Measurements from ENCODE around the gene PANK1. TPM values are rescaled to one million over a fixed set of nuclear protein-coding genes. Genes with fewer than 3 reads are reported as not detected.

The PANK1 gene
- total RNA-seq, 1 experiment from 2014 or later: 8.1 TPM

DNA sequence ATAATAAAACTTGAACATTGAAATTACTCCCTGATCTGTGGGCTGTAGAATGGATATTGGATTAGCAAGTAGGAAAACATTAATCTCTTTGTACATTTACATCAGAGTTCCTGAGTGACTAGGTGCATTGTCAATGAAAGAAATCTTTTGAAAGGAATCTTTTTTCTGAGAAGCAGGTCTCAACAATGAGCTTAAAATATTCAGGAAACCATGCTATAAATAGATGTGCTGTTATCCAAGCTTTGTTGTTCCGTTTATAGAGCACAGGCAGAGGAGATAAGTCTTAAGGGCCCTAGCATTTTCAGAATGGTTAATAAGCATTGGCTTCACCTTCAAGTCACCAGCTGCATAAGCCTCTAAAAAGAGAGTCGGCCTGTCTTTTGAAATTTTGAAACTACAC is 68.3 kb downstream of the PANK1 start:
- ChIA-PET CTCF (no interaction called here), POLR2A (ENCODE audit: unreplicated experiment) (no interaction called here)
- Histone ChIP-seq H3K79me2 (ENCODE audit: low read depth) (no peaks in the 10 kb centered on the region), H3K27ac (no peak overlapping the region), H2AFZ (no peak overlapping the region), H3K4me1 (replicated peaks; ENCODE audit: insufficient read depth) (peaks cover 7% of the 10 kb centered on the region), H3K27me3 (ENCODE audit: insufficient read depth, low read depth) (no peaks in the 10 kb centered on the region), H3K4me2 (no peak overlapping the region), H3K36me3 (ENCODE audit: low read depth) (no peaks in the 10 kb centered on the region), H3K4me3 (no peak overlapping the region), H4K20me1 (ENCODE audit: insufficient read depth) (no peaks in the 10 kb centered on the region), H3F3A (ENCODE audit: insufficient read depth, low read depth) (no peaks in the 10 kb centered on the region), H3K9me2 (ENCODE audit: insufficient read depth) (no peaks in the 10 kb centered on the region), H3K9me3 (ENCODE audit: insufficient read depth, low read depth) (no peaks in the 10 kb centered on the region; the same call in 1 of the 2 replicates)
- no peak for TF ChIP-seq EZH2 (IDR thresholded peaks at IDR 0.05; ENCODE audit: low read depth)
- TF ChIP-seq, protein P1, sequence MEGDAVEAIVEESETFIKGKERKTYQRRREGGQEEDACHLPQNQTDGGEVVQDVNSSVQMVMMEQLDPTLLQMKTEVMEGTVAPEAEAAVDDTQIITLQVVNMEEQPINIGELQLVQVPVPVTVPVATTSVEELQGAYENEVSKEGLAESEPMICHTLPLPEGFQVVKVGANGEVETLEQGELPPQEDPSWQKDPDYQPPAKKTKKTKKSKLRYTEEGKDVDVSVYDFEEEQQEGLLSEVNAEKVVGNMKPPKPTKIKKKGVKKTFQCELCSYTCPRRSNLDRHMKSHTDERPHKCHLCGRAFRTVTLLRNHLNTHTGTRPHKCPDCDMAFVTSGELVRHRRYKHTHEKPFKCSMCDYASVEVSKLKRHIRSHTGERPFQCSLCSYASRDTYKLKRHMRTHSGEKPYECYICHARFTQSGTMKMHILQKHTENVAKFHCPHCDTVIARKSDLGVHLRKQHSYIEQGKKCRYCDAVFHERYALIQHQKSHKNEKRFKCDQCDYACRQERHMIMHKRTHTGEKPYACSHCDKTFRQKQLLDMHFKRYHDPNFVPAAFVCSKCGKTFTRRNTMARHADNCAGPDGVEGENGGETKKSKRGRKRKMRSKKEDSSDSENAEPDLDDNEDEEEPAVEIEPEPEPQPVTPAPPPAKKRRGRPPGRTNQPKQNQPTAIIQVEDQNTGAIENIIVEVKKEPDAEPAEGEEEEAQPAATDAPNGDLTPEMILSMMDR (conservative IDR thresholded peaks at IDR 0.05): no peak
- BruUV-seq (replicated peaks): no TSS peak
- DNase-seq: no peak
- intact Hi-C loops (cut with micrococcal nuclease; ENCODE audit: unreplicated experiment): no loop called here

DNA sequence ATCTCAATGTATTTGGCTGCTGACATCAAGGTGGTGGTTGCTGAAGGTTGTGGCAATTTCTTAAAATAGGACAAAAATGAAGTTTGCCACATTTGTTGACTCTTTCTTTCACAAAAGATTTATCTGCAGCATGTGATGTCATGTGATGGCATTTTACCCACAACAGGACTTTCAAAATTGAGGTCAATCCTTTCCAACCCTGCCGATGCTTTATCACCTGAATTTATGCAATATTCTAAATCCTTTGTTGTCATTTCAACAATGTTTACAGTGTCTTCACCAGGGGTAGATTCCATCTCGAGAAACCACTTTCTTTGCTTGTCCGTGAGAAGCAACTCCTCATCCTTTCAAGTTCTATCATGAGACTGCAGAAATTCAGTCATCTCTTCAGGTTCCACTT is 69.0 kb downstream of the PANK1 start:
- intact Hi-C loops (cut with micrococcal nuclease; ENCODE audit: unreplicated experiment): no loop called here
- Histone ChIP-seq H3K9me3 (ENCODE audit: insufficient read depth, low read depth) (no peaks in the 10 kb centered on the region; the same call in 1 of the 2 replicates), H2AFZ (no peak overlapping the region), H3K4me2 (no peak overlapping the region), H4K20me1 (ENCODE audit: insufficient read depth) (no peaks in the 10 kb centered on the region), H3K36me3 (ENCODE audit: low read depth) (no peaks in the 10 kb centered on the region), H3K4me1 (replicated peaks; ENCODE audit: insufficient read depth) (peaks cover 7% of the 10 kb centered on the region), H3K9me2 (ENCODE audit: insufficient read depth) (no peaks in the 10 kb centered on the region), H3K79me2 (ENCODE audit: low read depth) (no peaks in the 10 kb centered on the region), H3F3A (ENCODE audit: insufficient read depth, low read depth) (no peaks in the 10 kb centered on the region), H3K4me3 (no peak overlapping the region), H3K27me3 (ENCODE audit: insufficient read depth, low read depth) (no peaks in the 10 kb centered on the region), H3K27ac (no peak overlapping the region)
- DNase-seq: no peak
- BruUV-seq (replicated peaks): no TSS peak
- ChIA-PET CTCF (no interaction called here), POLR2A (ENCODE audit: unreplicated experiment) (no interaction called here)
- TF ChIP-seq EZH2 (IDR thresholded peaks at IDR 0.05; ENCODE audit: low read depth): no peak
- TF ChIP-seq, protein P1 (conservative IDR thresholded peaks at IDR 0.05): no peak

DNA sequence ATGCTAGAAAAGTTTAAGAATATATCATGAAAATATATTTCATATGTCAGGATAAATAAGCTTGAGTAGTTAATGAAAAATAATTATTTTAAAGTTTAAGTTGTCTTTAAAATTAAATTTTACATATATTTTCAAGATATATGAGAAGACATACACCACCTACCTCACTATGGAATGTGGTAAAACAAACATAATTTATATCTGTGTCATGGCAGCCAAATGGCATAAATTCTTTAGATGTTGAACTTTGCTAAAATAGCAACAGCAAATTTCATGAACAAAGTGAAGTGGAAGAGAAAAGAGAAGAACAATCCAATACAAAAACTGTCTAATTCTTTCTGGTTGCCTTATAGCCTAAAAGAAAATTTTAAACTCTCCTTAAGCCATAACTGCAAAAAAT is 70.0 kb downstream of the PANK1 start:
- POLR2A ChIA-PET (ENCODE audit: unreplicated experiment): no interaction called here
- no peak overlapping the region for H3K4me2 ChIP-seq
- BruUV-seq (replicated peaks): no TSS peak
- H2AFZ ChIP-seq: no peak overlapping the region
- no peaks in the 10 kb centered on the region for H3K79me2 ChIP-seq (ENCODE audit: low read depth)
- H4K20me1 ChIP-seq (ENCODE audit: insufficient read depth): no peaks in the 10 kb centered on the region
- no peaks in the 10 kb centered on the region for H3K36me3 ChIP-seq (ENCODE audit: low read depth)
- no peaks in the 10 kb centered on the region for H3K27me3 ChIP-seq (ENCODE audit: insufficient read depth, low read depth)
- no peak overlapping the region for H3K27ac ChIP-seq
- H3K4me3 ChIP-seq: no peak overlapping the region
- TF ChIP-seq EZH2 (IDR thresholded peaks at IDR 0.05; ENCODE audit: low read depth): no peak
- TF ChIP-seq, protein P1 (conservative IDR thresholded peaks at IDR 0.05): no peak
- no peaks in the 10 kb centered on the region for H3K9me2 ChIP-seq (ENCODE audit: insufficient read depth)
- DNase-seq: no peak
- peaks cover 7% of the 10 kb centered on the region for H3K4me1 ChIP-seq (replicated peaks; ENCODE audit: insufficient read depth)
- intact Hi-C loops (cut with micrococcal nuclease; ENCODE audit: unreplicated experiment): no loop called here
- H3K9me3 ChIP-seq (ENCODE audit: insufficient read depth, low read depth): no peaks in the 10 kb centered on the region; the same call in 1 of the 2 replicates
- no peaks in the 10 kb centered on the region for H3F3A ChIP-seq (ENCODE audit: insufficient read depth, low read depth)
- CTCF ChIA-PET: no interaction called here

All from PC-9 (cell line).